Activated T-cell treated with anti-CD3 and anti-CD28 coated beads, Interleukin-2, amount 50 U/mL, for 4 hours (primary cell): ENCODE data around the gene P3H1. TPM values are rescaled to one million over a fixed set of nuclear protein-coding genes. Genes with fewer than 3 reads are reported as not detected.

Source experiments
- ATAC-seq, 2 donors: fragments of 200-7000 bp; cut with Tn5 transposase; one replicate each; pipeline ENCODE4 v1.10.0; 2021
- DNase-seq: peaks from one replicate; pipeline ENCODE4 v3.0.0-alpha.2; 2020
- H3K27me3 Mint-ChIP-seq: one replicate; pipeline ENCODE4 v1.8.0; 2021; ENCODE audit warnings: low read depth, mixed read lengths
- H3K36me3 Mint-ChIP-seq: one replicate; pipeline ENCODE4 v1.8.0; 2022; ENCODE audit warnings: mixed read lengths; ENCODE audit not compliant: insufficient read depth
- H3K4me1 Mint-ChIP-seq: one replicate; pipeline ENCODE4 v1.8.0; 2021; ENCODE audit warnings: low read depth, mixed read lengths
- H3K4me3 Mint-ChIP-seq: one replicate; pipeline ENCODE4 v1.8.0; 2021; ENCODE audit warnings: mild to moderate bottlenecking, moderate library complexity, mixed read lengths
- H3K9me3 Mint-ChIP-seq: one replicate; pipeline ENCODE4 v1.8.0; 2021; ENCODE audit warnings: mixed read lengths
- total RNA-seq, 3 donors: library from RNA; stranded (reverse); gene quantifications; one replicate each; pipeline ENCODE4 v1.2.1, GENCODE V29; 2021

Gene P3H1
- total RNA-seq, 3 donors from 2014 or later, result 40.4 to 44.7 (median 41.6) TPM

DNA sequence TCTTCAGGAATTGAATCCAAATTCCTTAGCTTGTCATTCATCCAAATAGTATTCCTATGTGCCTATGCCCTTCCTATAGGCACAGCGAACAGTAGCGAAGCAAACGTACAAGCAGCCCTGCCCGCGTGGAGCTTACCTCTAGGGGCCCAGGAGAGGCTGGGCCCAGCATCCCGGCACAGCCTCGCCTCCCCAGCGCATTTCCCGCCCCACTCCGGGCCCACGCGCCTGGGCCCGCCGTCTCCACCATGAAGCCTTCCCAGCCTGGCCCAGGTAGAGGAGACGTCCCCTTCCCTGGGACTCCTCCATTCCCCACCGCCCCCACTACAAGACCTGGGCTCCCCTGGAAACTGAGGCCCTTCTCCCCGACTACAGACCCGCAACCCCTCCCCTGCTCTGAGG, 17.7 kb upstream of the P3H1 start:
- ATAC-seq, result no peak
- Mint-ChIP-seq H3K36me3 (peaks cover 14% of the 10 kb centered on the region), H3K4me1 (peaks cover 15% of the 10 kb centered on the region), H3K27me3 (no peaks in the 10 kb centered on the region), H3K9me3 (no peaks in the 10 kb centered on the region), H3K4me3 (no peak overlapping the region)
- DNase-seq, result no peak

DNA sequence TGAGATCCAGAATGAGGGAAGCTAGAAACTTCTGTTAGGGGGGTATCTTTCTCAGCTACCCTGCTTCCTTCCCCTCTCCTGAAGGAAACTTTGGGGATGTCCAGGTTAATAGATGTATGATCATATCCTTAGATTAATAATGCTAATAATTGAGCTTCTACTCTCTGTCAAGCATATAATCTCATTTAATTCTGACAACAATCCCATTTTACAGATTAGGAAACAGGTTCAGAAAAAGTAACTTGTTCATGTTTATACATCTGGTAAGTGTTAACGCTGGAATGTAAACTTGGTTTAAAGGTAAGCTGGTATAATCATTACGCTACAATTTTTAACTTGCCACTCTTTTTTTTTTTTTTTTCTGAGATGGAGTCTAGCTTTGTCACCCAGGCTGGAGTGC, 16.3 kb upstream of the P3H1 start:
- H3K4me3 Mint-ChIP-seq, result no peak overlapping the region
- no peaks in the 10 kb centered on the region for H3K9me3 Mint-ChIP-seq
- H3K4me1 Mint-ChIP-seq, result peaks cover 15% of the 10 kb centered on the region
- H3K27me3 Mint-ChIP-seq, result no peaks in the 10 kb centered on the region
- peaks cover 19% of the 10 kb centered on the region for H3K36me3 Mint-ChIP-seq
- no peak for DNase-seq
- ATAC-seq, result no peak

DNA sequence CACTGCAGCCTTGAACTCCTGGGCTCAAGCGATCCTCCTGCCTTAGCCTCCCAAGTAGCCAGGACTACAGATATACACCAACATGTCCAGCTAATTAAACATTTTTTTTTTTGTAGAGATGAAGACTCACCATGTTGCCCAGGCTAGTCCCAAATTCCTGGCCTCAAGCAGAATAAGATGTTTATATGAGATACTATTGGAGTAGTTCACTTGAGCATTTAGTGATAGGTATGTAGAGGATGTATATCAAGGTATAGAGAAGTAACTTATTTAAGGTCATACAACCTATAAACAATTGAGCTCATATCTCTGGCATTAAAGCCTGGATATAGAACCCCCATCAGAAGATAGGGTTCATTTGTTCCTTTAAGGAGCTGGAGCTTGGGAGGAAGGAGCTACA, 13.3 kb upstream of the P3H1 start:
- DNase-seq (no peak), ATAC-seq (no peak)
- Mint-ChIP-seq H3K4me3 (no peak overlapping the region), H3K36me3 (peaks cover 34% of the 10 kb centered on the region), H3K4me1 (peaks cover 6% of the 10 kb centered on the region), H3K27me3 (no peaks in the 10 kb centered on the region), H3K9me3 (no peaks in the 10 kb centered on the region)

DNA sequence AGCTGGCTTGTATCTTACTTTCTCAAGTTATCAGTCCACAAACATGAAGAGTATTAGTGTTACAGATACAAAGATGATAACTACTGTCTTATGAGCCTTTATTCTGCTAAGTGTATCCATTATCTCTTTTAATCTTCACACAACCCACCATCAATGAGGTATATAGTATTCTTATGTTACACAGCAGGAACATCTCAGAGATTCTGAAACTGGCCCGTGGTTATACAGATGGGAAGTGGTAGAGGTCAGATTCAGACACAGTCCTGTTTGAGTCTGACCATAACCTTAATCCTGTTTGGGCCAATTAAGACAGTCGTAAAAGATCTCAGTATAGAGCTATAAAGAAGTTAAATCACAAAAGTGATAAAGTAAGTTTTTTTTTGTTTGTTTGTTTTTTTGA, 12.9 kb upstream of the P3H1 start:
- peaks cover 6% of the 10 kb centered on the region for H3K4me1 Mint-ChIP-seq
- no peaks in the 10 kb centered on the region for H3K9me3 Mint-ChIP-seq
- peaks cover 39% of the 10 kb centered on the region for H3K36me3 Mint-ChIP-seq
- no peak for ATAC-seq
- no peak overlapping the region for H3K4me3 Mint-ChIP-seq
- H3K27me3 Mint-ChIP-seq, result no peaks in the 10 kb centered on the region
- DNase-seq, result no peak

DNA sequence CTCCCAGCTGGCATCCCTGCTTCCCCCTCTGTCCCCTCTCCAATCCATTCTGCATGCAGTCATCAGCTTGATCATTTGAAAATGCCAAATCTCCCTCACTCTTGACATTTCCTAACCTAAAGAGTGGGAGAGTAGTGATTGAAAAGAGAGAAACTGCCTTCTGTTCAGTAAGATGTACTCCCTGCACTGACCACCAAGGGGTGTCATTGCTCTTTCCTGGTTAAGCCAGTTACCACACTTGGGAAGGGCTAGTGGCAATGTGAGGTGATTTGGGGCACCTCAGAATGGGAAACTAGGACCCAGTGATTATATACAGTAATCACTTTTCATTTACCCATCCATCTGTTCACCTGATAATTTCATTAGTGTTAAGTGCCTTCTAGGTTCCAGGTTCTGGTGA, 11.0 kb upstream of the P3H1 start:
- H3K27me3 Mint-ChIP-seq, result no peaks in the 10 kb centered on the region
- H3K4me1 Mint-ChIP-seq, result peaks cover 6% of the 10 kb centered on the region
- no peaks in the 10 kb centered on the region for H3K9me3 Mint-ChIP-seq
- H3K36me3 Mint-ChIP-seq, result peaks cover 46% of the 10 kb centered on the region
- no peak overlapping the region for H3K4me3 Mint-ChIP-seq
- DNase-seq (no peak), ATAC-seq (peak in 1 of 2 donors; percentile 46)

- peaks cover 47% of the 10 kb centered on the region for H3K36me3 Mint-ChIP-seq
- ATAC-seq (no peak), DNase-seq (no peak)
- no peaks in the 10 kb centered on the region for H3K27me3 Mint-ChIP-seq
- H3K9me3 Mint-ChIP-seq, result no peaks in the 10 kb centered on the region
- peaks cover 12% of the 10 kb centered on the region for H3K4me1 Mint-ChIP-seq
- H3K4me3 Mint-ChIP-seq, result no peak overlapping the region
Observed at GRCh38 chr1:42776502-42776901, 9.7 kb upstream of the P3H1 start.

GRCh38 chr1:42774928-42775526, 8.2 kb upstream of the P3H1 start:
- Mint-ChIP-seq H3K4me3 (no peak overlapping the region), H3K27me3 (no peaks in the 10 kb centered on the region), H3K4me1 (peaks cover 18% of the 10 kb centered on the region), H3K9me3 (no peaks in the 10 kb centered on the region), H3K36me3 (peaks cover 43% of the 10 kb centered on the region)
- DNase-seq (no peak), ATAC-seq (peak in 1 of 2 donors; percentile 21)

GRCh38 chr1:42773420-42773819, 6.6 kb upstream of the P3H1 start:
- peaks cover 43% of the 10 kb centered on the region for H3K36me3 Mint-ChIP-seq
- H3K9me3 Mint-ChIP-seq, result no peaks in the 10 kb centered on the region
- ATAC-seq (peak in 1 of 2 donors; percentile 32), DNase-seq (no peak)
- H3K27me3 Mint-ChIP-seq, result no peaks in the 10 kb centered on the region
- no peak overlapping the region for H3K4me3 Mint-ChIP-seq
- peaks cover 32% of the 10 kb centered on the region for H3K4me1 Mint-ChIP-seq

- H3K36me3 Mint-ChIP-seq, result peaks cover 22% of the 10 kb centered on the region
- DNase-seq (no peak), ATAC-seq (no peak)
- peak overlapping the region; percentile 1 for H3K4me3 Mint-ChIP-seq
- H3K4me1 Mint-ChIP-seq, result peaks cover 38% of the 10 kb centered on the region
- no peaks in the 10 kb centered on the region for H3K9me3 Mint-ChIP-seq
- no peaks in the 10 kb centered on the region for H3K27me3 Mint-ChIP-seq
Observed at GRCh38 chr1:42769811-42770210, 3.0 kb upstream of the P3H1 start.

- no peaks in the 10 kb centered on the region for H3K9me3 Mint-ChIP-seq
- DNase-seq (no peak), ATAC-seq (no peak)
- H3K27me3 Mint-ChIP-seq, result no peaks in the 10 kb centered on the region
- H3K36me3 Mint-ChIP-seq, result peaks cover 15% of the 10 kb centered on the region
- H3K4me1 Mint-ChIP-seq, result peaks cover 36% of the 10 kb centered on the region
- no peak overlapping the region for H3K4me3 Mint-ChIP-seq
Observed at GRCh38 chr1:42768172-42768571, 1.3 kb upstream of the P3H1 start.

DNA sequence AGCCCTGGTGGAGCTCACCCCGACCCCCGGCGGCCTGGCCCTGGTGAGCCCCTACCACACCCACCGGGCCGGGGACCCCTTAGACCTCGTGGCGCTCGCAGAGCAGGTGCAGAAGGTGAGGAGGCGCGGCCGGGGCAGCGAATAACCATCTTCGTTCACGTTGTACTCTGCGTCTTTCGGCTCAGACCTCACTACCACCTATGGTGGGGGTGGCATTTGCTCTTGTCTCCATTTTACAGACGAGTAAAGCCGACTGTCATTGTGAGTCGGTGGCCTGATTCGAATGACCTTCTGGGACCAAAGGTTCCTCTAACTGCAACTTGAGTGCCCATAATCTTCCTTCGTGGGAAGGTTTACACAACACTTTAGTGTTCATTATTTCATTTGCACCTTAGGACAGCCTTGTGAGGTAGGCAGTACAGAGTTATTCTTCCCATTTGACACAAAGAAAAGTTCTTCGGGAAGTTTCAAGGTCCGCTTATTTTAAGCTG, 727 bp upstream of the P3H1 start:
- Mint-ChIP-seq H3K27me3 (no peaks in the 10 kb centered on the region), H3K4me1 (peaks cover 32% of the 10 kb centered on the region), H3K4me3 (no peak overlapping the region), H3K36me3 (peaks cover 11% of the 10 kb centered on the region), H3K9me3 (no peaks in the 10 kb centered on the region)
- DNase-seq (no peak), ATAC-seq (peak in 1 of 2 donors; percentile 15)

- Mint-ChIP-seq H3K27me3 (no peaks in the 10 kb centered on the region), H3K9me3 (no peaks in the 10 kb centered on the region), H3K4me1 (peaks cover 27% of the 10 kb centered on the region), H3K4me3 (no peak overlapping the region), H3K36me3 (peaks cover 9% of the 10 kb centered on the region)
- peak; percentile 33 for DNase-seq
- ATAC-seq, result peak; percentile 44 to 46
Observed at GRCh38 chr1:42765832-42766740, 742 bp downstream of the P3H1 start.

DNA sequence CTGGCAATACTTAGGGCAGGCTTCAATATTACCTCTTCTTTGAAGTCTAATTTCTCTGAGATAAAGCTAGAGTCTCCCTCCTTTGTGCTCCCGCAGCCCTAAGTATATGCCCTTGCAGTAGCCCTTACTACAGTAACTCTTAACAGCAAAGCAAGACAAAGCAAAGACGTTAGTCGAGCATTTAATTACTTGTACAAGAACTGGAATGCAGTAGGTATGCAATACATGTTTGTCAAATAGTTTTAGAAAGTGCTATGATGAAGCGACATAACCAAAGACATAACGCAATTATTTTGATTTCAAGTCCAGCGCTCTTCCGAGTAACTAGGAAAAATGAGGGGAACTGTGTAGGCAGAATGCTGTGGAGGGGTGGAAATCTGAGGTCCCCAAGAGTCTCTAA, 1.6 kb downstream of the P3H1 start:
- no peak for ATAC-seq
- H3K27me3 Mint-ChIP-seq, result no peaks in the 10 kb centered on the region
- peaks cover 6% of the 10 kb centered on the region for H3K36me3 Mint-ChIP-seq
- no peak for DNase-seq
- H3K4me1 Mint-ChIP-seq, result peaks cover 21% of the 10 kb centered on the region
- H3K4me3 Mint-ChIP-seq, result no peak overlapping the region
- no peaks in the 10 kb centered on the region for H3K9me3 Mint-ChIP-seq

GRCh38 chr1:42762269-42762668, 4.6 kb downstream of the P3H1 start:
- DNase-seq (no peak), ATAC-seq (no peak)
- H3K36me3 Mint-ChIP-seq, result peaks cover 15% of the 10 kb centered on the region
- no peaks in the 10 kb centered on the region for H3K27me3 Mint-ChIP-seq
- H3K9me3 Mint-ChIP-seq, result no peaks in the 10 kb centered on the region
- no peaks in the 10 kb centered on the region for H3K4me1 Mint-ChIP-seq
- no peak overlapping the region for H3K4me3 Mint-ChIP-seq

- H3K4me3 Mint-ChIP-seq, result no peak overlapping the region
- ATAC-seq (no peak), DNase-seq (no peak)
- peaks cover 22% of the 10 kb centered on the region for H3K36me3 Mint-ChIP-seq
- peaks cover 1% of the 10 kb centered on the region for H3K4me1 Mint-ChIP-seq
- H3K27me3 Mint-ChIP-seq, result no peaks in the 10 kb centered on the region
- H3K9me3 Mint-ChIP-seq, result no peaks in the 10 kb centered on the region
Observed at GRCh38 chr1:42761567-42761966, 5.3 kb downstream of the P3H1 start.
